Activated T-cell treated with anti-CD3 and anti-CD28 coated beads, Interleukin-2, amount 50 U/mL, for 72 hours (primary cell): ENCODE measurements around the gene CDH2. TPM values are rescaled to one million over a fixed set of nuclear protein-coding genes. Genes with fewer than 3 reads are reported as not detected.

Experiments
- ATAC-seq, 2 donors: fragments of 150-1000 bp; cut with Tn5 transposase; replicated peaks in 1 of 2; 2 replicates each; pipeline ENCODE4 v1.10.0; 2021; ENCODE audit warnings: moderate library complexity in 2 of 2, mild to moderate bottlenecking in 1 of 2
- DNase-seq, 2 donors: peaks; one replicate each; pipeline ENCODE4 v3.0.0; 2021 to 2022; ENCODE audit warnings: mixed read lengths in 1 of 2
- H3K27ac Mint-ChIP-seq: one replicate; pipeline ENCODE4 v1.8.0; 2022; ENCODE audit warnings: mild to moderate bottlenecking, moderate library complexity, mixed read lengths
- H3K27me3 Mint-ChIP-seq: one replicate; pipeline ENCODE4 v1.8.0; 2022; ENCODE audit warnings: low read depth, mixed read lengths
- H3K36me3 Mint-ChIP-seq, 2 donors: one replicate each; pipeline ENCODE4 v1.8.0; 2022; ENCODE audit warnings: mixed read lengths in 2 of 2, mild to moderate bottlenecking in 1 of 2; ENCODE audit not compliant: insufficient read depth in 2 of 2
- H3K4me1 Mint-ChIP-seq: one replicate; pipeline ENCODE4 v1.8.0; 2022; ENCODE audit warnings: low read depth, mixed read lengths
- H3K4me3 Mint-ChIP-seq, 2 donors: one replicate each; pipeline ENCODE4 v1.8.0; 2022; ENCODE audit warnings: mild to moderate bottlenecking in 2 of 2, mixed read lengths in 2 of 2, moderate library complexity in 2 of 2
- H3K9me3 Mint-ChIP-seq, 2 donors: one replicate each; pipeline ENCODE4 v1.8.0; 2022; ENCODE audit warnings: mixed read lengths in 2 of 2
- total RNA-seq, 2 donors: library from RNA; stranded (reverse); gene quantifications; one replicate each; pipeline ENCODE4 v1.2.3, GENCODE V29; 2022

The CDH2 gene
- total RNA-seq, 2 donors from 2014 or later = 0.07 TPM; not detected in 1

GRCh38 chr18:27969206-27969605 is 207.7 kb downstream of the CDH2 start:
- DNase-seq (no peak), ATAC-seq (no peak)
- no peaks in the 10 kb centered on the region for H3K4me1 Mint-ChIP-seq
- H3K36me3 Mint-ChIP-seq = no peaks in the 10 kb centered on the region
- H3K9me3 Mint-ChIP-seq = peaks cover 0 to 5% of the 10 kb centered on the region in 2 donors
- H3K27ac Mint-ChIP-seq = no peak overlapping the region
- H3K27me3 Mint-ChIP-seq = no peaks in the 10 kb centered on the region
- no peak overlapping the region for H3K4me3 Mint-ChIP-seq

GRCh38 chr18:27967913-27968824 is 208.8 kb downstream of the CDH2 start:
- Mint-ChIP-seq H3K27ac (no peak overlapping the region), H3K27me3 (no peaks in the 10 kb centered on the region)

DNA sequence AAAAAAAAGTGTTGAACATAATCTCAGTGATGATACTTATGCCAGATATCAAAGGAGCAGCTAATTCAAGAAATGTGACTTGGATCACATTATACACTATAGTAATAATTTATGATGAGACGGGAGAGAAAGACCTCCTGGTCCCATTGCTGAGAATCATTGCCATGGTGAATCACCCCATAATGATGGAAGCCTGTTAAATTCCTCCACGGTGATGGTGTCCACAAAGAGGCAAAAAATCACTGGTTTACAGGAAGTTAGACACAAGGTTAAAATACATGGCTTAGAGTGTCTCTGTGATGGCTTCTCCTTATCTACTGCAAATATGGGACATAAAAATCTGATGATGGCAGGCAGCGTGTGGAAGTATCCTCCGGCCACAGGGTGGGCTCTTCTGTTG is 210.0 kb downstream of the CDH2 start:
- H3K27me3 Mint-ChIP-seq = no peaks in the 10 kb centered on the region
- peaks cover 0 to 3% of the 10 kb centered on the region in 2 donors for H3K9me3 Mint-ChIP-seq
- DNase-seq (no peak), ATAC-seq (no peak)
- no peaks in the 10 kb centered on the region for H3K4me1 Mint-ChIP-seq
- H3K4me3 Mint-ChIP-seq = no peak overlapping the region
- no peak overlapping the region for H3K27ac Mint-ChIP-seq
- H3K36me3 Mint-ChIP-seq = no peaks in the 10 kb centered on the region

More at GRCh38 chr18:27967913-27968824, 208.8 kb downstream of the CDH2 start:
- DNase-seq (no peak), ATAC-seq (no peak)
- no peaks in the 10 kb centered on the region for H3K4me1 Mint-ChIP-seq
- no peaks in the 10 kb centered on the region for H3K36me3 Mint-ChIP-seq
- no peak overlapping the region for H3K4me3 Mint-ChIP-seq
- H3K9me3 Mint-ChIP-seq = peaks cover 0 to 5% of the 10 kb centered on the region in 2 donors

GRCh38 chr18:27964811-27965210 is 212.1 kb downstream of the CDH2 start:
- Mint-ChIP-seq H3K27me3 (no peaks in the 10 kb centered on the region), H3K27ac (no peak overlapping the region), H3K4me1 (no peaks in the 10 kb centered on the region), H3K36me3 (no peaks in the 10 kb centered on the region), H3K4me3 (no peak overlapping the region), H3K9me3 (peaks cover 0 to 4% of the 10 kb centered on the region in 2 donors)
- DNase-seq (no peak), ATAC-seq (no peak)

- Mint-ChIP-seq H3K27me3 (no peaks in the 10 kb centered on the region), H3K4me3 (no peak overlapping the region), H3K9me3 (peaks cover 0 to 1% of the 10 kb centered on the region in 2 donors), H3K4me1 (no peaks in the 10 kb centered on the region), H3K27ac (no peak overlapping the region), H3K36me3 (no peaks in the 10 kb centered on the region)
- DNase-seq (no peak), ATAC-seq (no peak)
Measured at GRCh38 chr18:27959101-27959500, 217.8 kb downstream of the CDH2 start.

GRCh38 chr18:27956001-27956640 is 220.8 kb downstream of the CDH2 start:
- H3K9me3 Mint-ChIP-seq = peaks cover 0 to 1% of the 10 kb centered on the region in 2 donors
- H3K27me3 Mint-ChIP-seq = no peaks in the 10 kb centered on the region
- H3K36me3 Mint-ChIP-seq = no peaks in the 10 kb centered on the region
- no peak overlapping the region for H3K27ac Mint-ChIP-seq
- ATAC-seq = no peak
- H3K4me3 Mint-ChIP-seq = no peak overlapping the region
- no peaks in the 10 kb centered on the region for H3K4me1 Mint-ChIP-seq
- DNase-seq = no peak

DNA sequence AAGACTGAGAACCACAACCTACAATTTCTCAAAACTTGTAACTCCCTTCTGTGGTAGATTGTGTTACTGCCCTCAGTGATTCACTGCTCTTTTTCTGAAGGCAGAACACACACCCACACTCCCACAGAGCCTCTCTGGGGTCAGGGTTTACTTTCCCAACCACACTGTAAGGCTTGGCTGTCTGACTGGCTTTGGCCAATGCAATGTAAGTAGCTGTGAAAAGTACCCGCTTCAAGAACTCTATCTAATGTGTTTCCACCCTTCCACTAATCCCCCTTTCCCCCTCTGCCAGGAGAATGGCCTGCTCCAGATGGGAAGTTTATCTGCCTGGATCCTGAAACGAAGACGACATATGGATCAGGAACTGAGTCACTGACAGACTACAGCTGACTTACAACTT is 222.7 kb downstream of the CDH2 start:
- ATAC-seq (no peak), DNase-seq (no peak)
- H3K27ac Mint-ChIP-seq = no peak overlapping the region
- H3K27me3 Mint-ChIP-seq = no peaks in the 10 kb centered on the region
- H3K9me3 Mint-ChIP-seq = no peaks in the 10 kb centered on the region
- H3K4me1 Mint-ChIP-seq = no peaks in the 10 kb centered on the region
- H3K4me3 Mint-ChIP-seq = no peak overlapping the region
- no peaks in the 10 kb centered on the region for H3K36me3 Mint-ChIP-seq

DNA sequence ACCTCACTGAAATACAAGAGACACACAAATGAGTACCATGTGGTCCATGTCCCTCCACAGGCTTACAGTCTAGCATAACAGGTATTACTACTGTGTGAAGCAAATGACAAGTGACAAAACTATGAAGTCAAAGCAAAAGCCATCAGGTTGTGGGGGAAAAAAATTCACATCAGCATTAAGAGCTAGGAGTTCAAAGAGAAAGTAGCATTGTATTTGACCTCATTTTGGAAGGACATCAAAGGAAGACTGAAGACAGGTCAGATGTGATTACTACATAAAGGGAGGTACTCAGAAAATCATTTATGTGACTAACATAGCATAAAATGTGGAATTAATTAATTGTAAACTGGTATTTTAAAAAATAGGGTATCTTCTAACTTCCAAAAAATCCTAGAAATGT is 224.2 kb downstream of the CDH2 start:
- Mint-ChIP-seq H3K9me3 (no peaks in the 10 kb centered on the region), H3K36me3 (no peaks in the 10 kb centered on the region), H3K4me3 (no peak overlapping the region), H3K27ac (no peak overlapping the region), H3K27me3 (no peaks in the 10 kb centered on the region), H3K4me1 (no peaks in the 10 kb centered on the region)
- no peak for DNase-seq
- ATAC-seq = no peak

DNA sequence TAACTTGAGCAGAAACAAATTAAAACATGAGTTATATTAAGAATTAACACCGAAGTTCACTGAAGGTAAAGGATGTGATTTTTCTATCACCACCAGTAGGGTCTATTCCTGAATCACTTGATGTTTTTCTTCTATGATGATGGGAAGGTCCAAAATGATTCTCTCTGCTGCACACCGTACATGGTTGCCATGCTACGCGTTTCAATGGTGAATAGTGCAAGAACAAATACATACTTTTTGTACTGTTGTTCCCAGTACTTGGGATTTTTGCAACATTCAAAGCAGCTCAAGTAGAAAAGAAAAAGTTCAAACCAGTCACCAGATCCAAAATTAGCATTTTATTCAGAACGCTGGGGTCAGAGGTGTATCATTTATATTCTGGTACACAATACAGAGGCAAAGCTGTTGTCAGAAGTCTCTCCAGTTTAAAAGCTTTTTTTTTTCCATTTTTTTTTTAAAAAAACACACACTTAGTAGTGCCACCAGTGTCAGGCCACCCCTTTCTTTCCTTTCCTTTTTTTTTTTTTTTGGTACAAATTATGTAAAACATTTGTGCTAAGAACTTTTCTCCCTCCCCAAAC is 226.2 kb downstream of the CDH2 start:
- Mint-ChIP-seq H3K36me3 (no peaks in the 10 kb centered on the region), H3K4me1 (no peaks in the 10 kb centered on the region), H3K9me3 (no peaks in the 10 kb centered on the region), H3K27ac (no peak overlapping the region), H3K4me3 (no peak overlapping the region), H3K27me3 (no peaks in the 10 kb centered on the region)
- DNase-seq (no peak), ATAC-seq (no peak)

DNA sequence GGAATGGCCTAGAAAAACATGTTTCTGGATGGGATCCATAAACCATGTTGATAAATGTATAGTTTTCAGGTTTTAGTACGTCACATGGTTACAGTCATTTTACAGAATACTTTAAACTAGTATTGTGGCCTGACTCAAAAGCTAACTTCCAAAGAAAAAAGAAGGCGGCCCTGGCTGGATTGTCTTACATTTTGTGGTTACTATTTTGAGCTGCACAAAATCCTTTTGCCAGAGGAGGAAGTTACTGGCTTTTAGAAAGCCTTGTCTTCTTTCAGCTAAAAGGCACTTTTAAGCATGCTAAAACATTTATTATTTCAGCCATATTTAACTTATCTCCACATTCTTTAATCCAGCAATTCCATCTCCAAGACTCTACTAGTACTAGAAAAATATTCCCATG is 227.9 kb downstream of the CDH2 start:
- H3K27me3 Mint-ChIP-seq = no peaks in the 10 kb centered on the region
- no peak overlapping the region for H3K4me3 Mint-ChIP-seq
- DNase-seq = no peak
- H3K4me1 Mint-ChIP-seq = no peaks in the 10 kb centered on the region
- H3K27ac Mint-ChIP-seq = no peak overlapping the region
- ATAC-seq = no peak
- no peaks in the 10 kb centered on the region for H3K36me3 Mint-ChIP-seq
- H3K9me3 Mint-ChIP-seq = no peaks in the 10 kb centered on the region

GRCh38 chr18:27942706-27943105 is 234.2 kb downstream of the CDH2 start:
- no peaks in the 10 kb centered on the region for H3K27me3 Mint-ChIP-seq
- no peak for DNase-seq
- H3K36me3 Mint-ChIP-seq = no peaks in the 10 kb centered on the region
- H3K9me3 Mint-ChIP-seq = peaks cover 0 to 2% of the 10 kb centered on the region in 2 donors
- ATAC-seq = no peak
- H3K4me3 Mint-ChIP-seq = no peak overlapping the region
- H3K4me1 Mint-ChIP-seq = no peaks in the 10 kb centered on the region
- H3K27ac Mint-ChIP-seq = no peak overlapping the region

DNA sequence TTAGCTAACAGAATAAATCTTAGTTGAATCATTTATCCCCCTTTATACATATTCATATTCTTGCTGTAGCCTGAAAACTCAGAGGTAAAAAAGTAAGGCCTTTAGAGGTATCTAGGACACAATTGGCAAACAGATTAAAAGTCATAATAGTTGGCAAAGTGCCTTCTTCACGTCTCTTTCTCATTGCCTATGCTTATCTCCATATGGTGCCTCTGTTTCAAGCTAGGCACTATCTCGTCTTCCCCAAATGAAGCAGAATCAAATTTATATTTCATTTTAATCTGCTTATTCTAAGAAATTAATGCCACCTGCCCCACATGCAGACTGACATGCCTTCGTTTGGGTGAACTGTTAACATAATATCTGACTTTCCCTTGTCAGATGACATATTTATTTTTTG is 245.4 kb downstream of the CDH2 start:
- no peak overlapping the region for H3K4me3 Mint-ChIP-seq
- no peak for ATAC-seq
- peaks cover 8 to 10% of the 10 kb centered on the region in 2 donors for H3K9me3 Mint-ChIP-seq
- DNase-seq = no peak
- no peak overlapping the region for H3K27ac Mint-ChIP-seq
- H3K36me3 Mint-ChIP-seq = no peaks in the 10 kb centered on the region
- H3K4me1 Mint-ChIP-seq = no peaks in the 10 kb centered on the region
- no peaks in the 10 kb centered on the region for H3K27me3 Mint-ChIP-seq

- no peak for ATAC-seq
Measured at GRCh38 chr18:27922780-27923179, 254.2 kb downstream of the CDH2 start.

More at GRCh38 chr18:27922780-27923179, 254.2 kb downstream of the CDH2 start:
- no peak for DNase-seq
- no peaks in the 10 kb centered on the region for H3K4me1 Mint-ChIP-seq
- H3K27me3 Mint-ChIP-seq = no peaks in the 10 kb centered on the region
- no peaks in the 10 kb centered on the region for H3K36me3 Mint-ChIP-seq
- peaks cover 2 to 4% of the 10 kb centered on the region in 2 donors for H3K9me3 Mint-ChIP-seq
- H3K4me3 Mint-ChIP-seq = no peak overlapping the region
- H3K27ac Mint-ChIP-seq = no peak overlapping the region
